Left colon (tissue), 2 donors: ENCODE measurements around the gene KCNJ4. TPM values are rescaled to one million over a fixed set of nuclear protein-coding genes. Genes with fewer than 3 reads are reported as not detected.
"Not testable (repeated sequence)": the region's sequence is repeated elsewhere in the genome, so short reads cannot be mapped to it uniquely, and the experiment has no call there.

Experiments
- ATAC-seq: fragments of 200-7000 bp; cut with Tn5 transposase; one replicate; pipeline ENCODE4 v1.9.1; 2020; ENCODE audit warnings: mild to moderate bottlenecking, moderate library complexity
- DNase-seq, 2 donors: peaks; one replicate each; pipeline ENCODE4 v3.0.0-alpha.2; 2020
- intact Hi-C, 2 donors: fragments of 100-400 bp; cut with DNase I in 1 of 2; cut with micrococcal nuclease in 1 of 2; formaldehyde crosslinking; loops; one replicate each; pipeline versions ENCODE4 v1.11.2 to v1.14.0; 2022; cut with DNase I, micrococcal nuclease
- total RNA-seq, 2 donors: library from RNA; stranded (reverse); fragmentation: NEBNext Ultra II Directional; extraction: Animal tissue kit (Norgen Biotek cat#: 25700); gene quantifications; one replicate each; pipeline ENCODE4 v1.2.1, GENCODE V29; 2021
- donor health status: DM: no; HTN: no; CAD: no.
- donor health status: DM: yes; HTN: yes; CAD: no.

The KCNJ4 gene
- total RNA-seq, 2 donors from 2014 or later = not detected

GRCh38 chr22:38398609-38399461 lies 56.2 kb downstream of the KCNJ4 start:
- peak; percentile 77 to 92 for DNase-seq
- ATAC-seq = peak; percentile 83
- intact Hi-C loops = no loop called here

DNA sequence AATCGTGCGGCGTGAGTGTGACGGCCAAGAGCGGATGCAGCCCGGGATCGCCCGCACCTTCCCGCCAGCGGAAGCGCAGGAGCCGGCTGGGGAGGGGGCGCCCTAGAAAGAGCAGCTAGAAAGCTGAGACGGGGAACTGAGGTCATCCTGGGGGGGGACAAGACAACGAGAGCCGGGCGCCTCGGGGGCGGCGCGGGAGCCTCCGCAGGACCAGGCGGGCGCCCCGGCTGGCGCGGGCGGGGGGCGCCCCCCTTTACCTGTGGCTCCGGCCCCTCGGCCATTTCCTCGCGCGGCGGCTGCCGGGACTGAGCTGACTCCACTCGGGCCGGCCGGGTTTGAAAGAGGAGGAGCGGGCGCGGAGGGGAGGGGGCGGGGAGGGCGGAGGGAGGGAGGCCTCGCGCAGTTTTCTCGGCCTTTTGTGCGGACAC lies 56.8 kb downstream of the KCNJ4 start:
- ATAC-seq (peak; percentile 71), DNase-seq (peak; percentile 58 to 82)
- intact Hi-C loops = not testable (repeated sequence)

- ATAC-seq = peak; percentile 43
- DNase-seq = peak; percentile 44 to 64
- intact Hi-C loops = no loop called here
Observed at GRCh38 chr22:38397189-38398085, 57.6 kb downstream of the KCNJ4 start.

DNA sequence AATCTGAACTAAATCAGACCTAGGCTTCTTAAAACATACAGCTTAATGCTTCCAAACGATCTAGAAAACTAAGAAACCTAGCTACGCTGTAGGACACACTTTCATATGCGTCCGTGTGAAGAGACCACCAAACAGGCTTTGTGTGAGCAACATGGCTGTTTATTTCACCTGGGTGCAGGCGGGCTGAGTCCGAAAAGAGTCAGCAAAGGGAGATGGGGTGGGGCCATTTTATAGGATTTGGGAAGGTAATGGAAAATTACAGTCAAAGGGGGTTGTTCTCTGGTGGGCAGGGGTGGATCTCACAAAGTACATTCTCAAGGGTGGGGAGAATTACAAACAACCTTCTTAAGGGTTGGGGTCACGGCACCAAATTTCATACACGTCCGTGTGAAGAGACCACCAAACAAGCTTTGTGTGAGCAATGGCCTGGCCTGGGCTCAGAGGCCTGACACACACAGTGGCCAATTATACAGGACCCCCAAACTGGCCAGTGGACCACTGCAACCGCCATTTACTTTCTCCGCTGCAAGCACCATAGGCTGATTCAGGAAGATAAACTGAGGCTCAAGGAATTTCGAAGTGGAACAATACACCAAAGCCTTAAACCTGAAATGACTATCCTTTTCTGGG lies 58.4 kb downstream of the KCNJ4 start:
- intact Hi-C loops, ATAC-seq, DNase-seq: not testable (repeated sequence)

DNA sequence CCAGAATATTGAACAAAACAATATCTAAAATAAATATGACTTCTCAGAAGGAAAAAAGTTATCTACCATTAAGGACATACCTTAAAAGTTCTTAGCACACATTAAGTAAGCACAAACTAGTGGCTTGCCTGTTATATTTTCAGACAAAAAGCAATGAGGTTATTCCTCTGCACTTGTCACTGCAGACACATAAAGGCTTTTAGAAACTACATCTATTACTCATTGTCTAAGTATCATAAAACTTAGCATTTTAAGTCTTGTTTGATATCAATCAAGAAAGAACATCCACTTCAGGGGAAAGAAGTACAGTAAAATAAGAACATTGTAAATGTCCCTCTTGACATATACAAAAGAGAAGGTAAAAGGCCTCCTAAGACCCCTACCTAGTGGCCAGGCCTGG lies 59.1 kb downstream of the KCNJ4 start:
- ATAC-seq, intact Hi-C loops, DNase-seq: not testable (repeated sequence)

GRCh38 chr22:38394929-38395624 lies 59.9 kb downstream of the KCNJ4 start:
- ATAC-seq, intact Hi-C loops, DNase-seq: not testable (repeated sequence)

DNA sequence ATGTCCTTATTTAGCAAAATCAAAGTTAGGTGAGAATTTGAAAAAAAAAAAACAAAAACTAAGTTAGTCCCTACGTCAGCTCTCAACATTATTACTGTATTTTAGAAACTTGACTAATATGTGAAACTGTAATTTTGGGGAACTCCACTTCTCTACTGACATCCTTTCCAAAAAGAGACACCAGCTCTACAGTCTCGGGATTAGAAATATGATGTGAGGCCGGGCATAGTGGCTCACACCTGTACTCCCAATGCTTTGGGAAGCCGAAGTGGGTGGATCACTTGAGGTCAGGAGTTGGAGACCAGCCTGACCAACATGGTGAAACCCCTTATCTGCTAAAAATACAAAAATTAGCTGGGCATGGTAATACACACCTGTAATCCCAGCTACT lies 65.6 kb downstream of the KCNJ4 start:
- DNase-seq, intact Hi-C loops, ATAC-seq: not testable (repeated sequence)

GRCh38 chr22:38388506-38389427 lies 66.2 kb downstream of the KCNJ4 start:
- intact Hi-C loops, DNase-seq: not testable (repeated sequence)
- ATAC-seq = peak; percentile 48

GRCh38 chr22:38386918-38387317 lies 68.1 kb downstream of the KCNJ4 start:
- ATAC-seq, DNase-seq, intact Hi-C loops: not testable (repeated sequence)

DNA sequence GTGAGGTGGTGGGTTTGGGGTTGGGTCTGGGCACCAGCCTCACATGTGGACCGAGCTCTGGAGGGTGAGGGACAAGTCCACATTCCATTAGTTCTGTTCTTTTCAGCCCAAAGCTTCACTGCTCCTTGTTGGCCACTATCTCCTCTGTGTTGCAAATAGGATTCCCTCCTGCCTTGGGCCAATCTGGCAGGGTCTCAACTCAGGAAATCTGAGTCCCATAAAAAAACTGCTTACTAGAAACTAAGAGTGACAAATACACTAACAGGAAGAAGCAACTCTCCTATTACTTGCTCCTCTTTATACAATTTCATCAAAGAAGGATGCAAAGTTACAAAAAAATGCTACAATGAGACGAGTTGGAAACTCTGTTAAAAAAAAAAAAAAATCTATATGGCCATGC lies 71.6 kb downstream of the KCNJ4 start:
- no peak for DNase-seq
- intact Hi-C loops = no loop called here
- no peak for ATAC-seq

GRCh38 chr22:38381371-38381770 lies 73.6 kb downstream of the KCNJ4 start:
- DNase-seq, intact Hi-C loops, ATAC-seq: not testable (repeated sequence)

Other genes starting within 250 kb of the KCNJ4 start
- gene TMEM184B, start 182.2 kb downstream of the KCNJ4 start, total RNA-seq = 10 to 100 TPM; 41.9 to 48.0 TPM
- 10 to 100 TPM; 76.5 to 90.4 TPM for gene CSNK1E, start 137.8 kb downstream of the KCNJ4 start, total RNA-seq
- 10 to 100 TPM; 17.2 to 22.7 TPM for gene KDELR3, start 12.9 kb upstream of the KCNJ4 start, total RNA-seq
- 100 to 1,000 TPM; 300 to 349 TPM for gene DDX17, start 51.1 kb upstream of the KCNJ4 start, total RNA-seq
- 1 to 10 TPM in 1 of 2 donors, under 1 TPM in 1; 0.87 to 1.2 TPM for gene DMC1, start 115.0 kb upstream of the KCNJ4 start, total RNA-seq
- under 1 TPM; 0.50 to 0.82 TPM for gene FAM227A, start 201.2 kb upstream of the KCNJ4 start, total RNA-seq
- gene CBY1, start 201.4 kb upstream of the KCNJ4 start, total RNA-seq = 10 to 100 TPM; 21.5 to 28.7 TPM
- 10 to 100 TPM; 85.0 to 98.7 TPM for gene TOMM22, start 226.8 kb upstream of the KCNJ4 start, total RNA-seq
- gene JOSD1, start 245.7 kb upstream of the KCNJ4 start, total RNA-seq = 100 to 1,000 TPM in 1 of 2 donors, 10 to 100 TPM in 1; 93.1 to 144 TPM